GM19043 (cell line): Measurements from ENCODE around the gene CCNT2.
"Not testable (repeated sequence)": the region's sequence is repeated elsewhere in the genome, so short reads cannot be mapped to it uniquely, and the experiment has no call there.

Experiments
- ATAC-seq: cut with Tn5 transposase; IDR thresholded peaks from one replicate; pipeline ENCODE4 v1.9.1; 2021; ENCODE audit warnings: low read depth; ENCODE audit not compliant: unreplicated experiment

The CCNT2 gene

DNA sequence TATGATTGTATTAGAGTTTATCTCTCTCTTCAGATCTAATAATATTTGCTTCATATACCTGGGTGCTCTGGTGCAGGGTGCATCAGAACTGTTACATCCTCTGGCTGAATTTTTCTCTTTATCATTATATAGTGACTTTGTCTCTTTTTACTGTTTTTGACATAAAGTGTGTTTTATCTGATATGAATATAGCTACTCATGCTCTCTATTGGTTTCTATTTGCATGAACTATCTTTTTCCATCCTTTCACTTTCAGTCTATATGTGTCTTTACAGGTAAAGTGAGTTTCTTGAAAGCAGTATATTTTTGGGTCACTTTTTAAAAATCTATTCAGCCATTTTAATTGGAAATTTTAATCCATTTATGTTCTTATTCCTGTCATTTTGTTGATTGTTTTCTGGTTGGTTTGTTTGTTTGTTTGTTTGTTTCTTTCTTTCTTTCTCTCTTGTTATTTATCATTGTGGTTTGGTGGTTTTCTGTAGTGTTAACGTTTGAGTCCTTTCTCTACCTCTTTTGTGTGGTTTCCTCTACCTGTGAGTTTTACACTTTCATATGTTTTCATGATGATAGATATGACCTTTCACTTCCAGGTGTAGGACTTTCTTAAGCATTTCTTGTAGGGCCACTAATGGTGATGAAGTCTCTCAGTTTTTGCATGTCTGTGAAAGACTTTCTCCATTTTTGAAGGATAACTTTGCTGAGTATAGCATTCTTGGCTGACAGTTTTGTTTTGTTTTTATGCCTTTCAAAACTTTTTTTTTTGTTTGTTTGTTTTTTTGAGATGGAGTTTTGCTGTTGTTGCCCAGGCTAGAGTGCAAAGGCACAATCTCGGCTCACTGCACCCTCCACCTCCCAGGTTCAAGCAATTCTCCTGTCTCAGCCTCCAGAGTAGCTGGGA, 54.9 kb downstream of the CCNT2 start:
- peak; percentile 59 for ATAC-seq

DNA sequence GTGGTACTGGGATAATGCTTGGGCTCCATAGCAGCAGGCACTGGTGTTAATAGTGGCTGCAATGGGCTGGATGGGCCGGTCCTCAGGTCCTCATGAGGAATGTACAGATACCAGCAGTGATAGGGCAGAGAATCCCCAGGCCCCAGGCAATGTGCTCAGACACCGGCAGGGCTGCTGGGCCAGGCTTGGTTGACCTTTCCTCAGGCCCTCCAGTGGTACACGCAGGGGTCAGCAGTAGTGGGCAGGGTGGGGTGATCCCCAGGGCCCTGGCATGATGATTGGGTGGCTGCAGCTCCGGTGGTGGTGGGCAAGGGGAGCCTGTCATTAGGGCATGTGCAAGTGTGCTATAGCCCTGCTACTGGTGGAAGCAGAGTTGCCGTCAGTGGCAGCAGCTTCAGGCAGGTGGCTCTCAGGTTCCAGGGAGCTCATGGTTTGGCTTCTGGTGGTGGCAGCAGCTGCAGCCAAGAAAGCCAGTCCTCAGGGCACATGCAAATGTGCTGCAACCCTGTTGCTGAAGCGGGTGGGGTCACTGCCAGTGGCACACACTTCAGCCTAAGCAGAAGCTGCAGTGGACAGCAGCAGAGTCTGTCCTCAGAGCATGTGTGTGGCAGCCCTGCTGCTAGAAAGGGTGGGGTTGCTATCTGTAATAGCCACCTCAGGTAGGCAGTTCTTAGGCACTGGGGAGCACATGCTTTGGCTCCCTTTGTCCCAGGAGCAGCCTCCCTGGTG, 56.8 kb downstream of the CCNT2 start:
- no peak for ATAC-seq

DNA sequence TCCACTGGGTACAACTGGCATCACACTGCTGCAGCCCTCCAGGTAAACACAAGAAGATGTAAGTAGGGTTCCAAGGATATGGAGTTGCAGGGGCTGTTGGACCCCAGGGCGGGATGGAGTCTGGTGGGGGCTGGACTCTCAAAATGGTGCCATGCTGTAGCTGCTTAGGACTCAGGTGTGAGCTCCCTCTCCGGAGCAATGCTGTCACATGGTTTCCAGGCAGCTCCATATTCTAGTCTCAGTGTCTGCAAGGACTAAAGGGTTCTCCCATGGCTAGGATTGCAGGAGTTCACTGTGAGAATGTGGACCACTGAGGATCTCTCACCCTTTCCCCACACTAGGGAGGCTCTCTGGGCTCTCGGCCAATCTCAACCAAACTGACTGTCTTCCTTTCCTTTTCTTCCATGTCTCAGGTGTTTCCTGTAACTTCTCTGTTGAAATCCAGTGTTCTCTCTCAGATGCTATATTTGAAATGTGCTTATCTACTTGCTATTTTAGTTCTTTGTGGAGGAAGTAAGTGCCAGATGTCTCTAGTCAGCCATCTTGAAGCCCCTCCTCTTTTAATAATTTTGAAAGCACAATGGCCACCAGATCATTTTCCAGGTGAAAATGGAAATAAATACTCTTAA, 57.6 kb downstream of the CCNT2 start:
- no peak for ATAC-seq

DNA sequence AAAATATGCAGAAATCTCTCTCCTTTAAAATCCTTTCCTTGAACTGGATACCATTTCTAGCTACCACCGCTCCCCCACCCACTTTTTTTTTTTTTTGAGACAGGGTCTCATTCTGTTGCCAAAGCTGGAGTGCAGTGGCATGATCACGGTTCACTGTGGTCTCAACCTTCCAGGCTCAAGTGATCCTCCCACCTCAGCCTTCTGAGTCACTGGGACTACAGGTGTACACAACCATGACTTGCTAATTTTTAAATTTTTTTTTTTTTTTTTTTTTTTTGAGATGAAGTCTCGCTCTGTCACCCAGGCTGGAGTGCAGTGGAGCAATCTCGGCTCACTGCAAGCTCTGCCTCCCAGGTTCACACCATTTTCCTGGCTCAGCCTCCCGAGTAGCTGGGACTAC, 58.5 kb downstream of the CCNT2 start:
- not testable (repeated sequence) for ATAC-seq

DNA sequence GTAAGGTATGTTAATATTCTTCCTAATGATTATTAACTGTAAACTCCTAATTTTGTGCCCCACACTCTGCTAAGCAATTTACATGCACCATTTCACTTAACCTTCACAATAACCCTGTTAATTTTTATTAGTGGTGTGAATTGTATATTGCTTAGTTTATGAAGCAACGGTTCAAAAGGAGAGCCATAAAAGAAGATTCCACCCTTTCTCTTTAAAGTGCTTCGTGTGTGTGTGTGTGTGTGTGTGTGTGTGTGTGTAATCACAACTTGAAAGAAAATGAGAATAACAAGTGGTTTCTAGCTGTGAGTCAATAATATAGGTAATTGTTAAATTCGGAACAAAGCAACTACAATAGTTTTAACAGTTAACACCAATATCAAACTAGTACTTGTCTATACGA, 60.6 kb downstream of the CCNT2 start:
- ATAC-seq = no peak

DNA sequence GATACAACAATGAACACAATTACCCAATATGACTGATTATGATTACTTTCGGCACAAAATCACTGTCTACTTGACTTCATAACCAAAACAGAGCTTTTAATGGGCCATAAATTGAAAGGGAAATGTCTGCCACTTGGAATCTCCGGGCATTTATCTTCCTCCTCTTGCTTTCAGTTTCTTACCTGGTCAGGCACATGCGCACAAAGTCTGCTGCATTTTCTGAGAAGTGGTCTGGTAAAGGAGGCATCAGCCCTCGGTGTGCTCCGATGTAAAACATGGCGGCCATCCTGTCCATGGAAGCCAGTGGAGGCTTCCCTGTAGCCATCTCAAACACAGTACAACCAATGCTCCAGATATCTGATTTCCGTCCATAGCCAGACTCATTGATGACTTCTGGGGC, 62.0 kb downstream of the CCNT2 start:
- ATAC-seq = no peak

DNA sequence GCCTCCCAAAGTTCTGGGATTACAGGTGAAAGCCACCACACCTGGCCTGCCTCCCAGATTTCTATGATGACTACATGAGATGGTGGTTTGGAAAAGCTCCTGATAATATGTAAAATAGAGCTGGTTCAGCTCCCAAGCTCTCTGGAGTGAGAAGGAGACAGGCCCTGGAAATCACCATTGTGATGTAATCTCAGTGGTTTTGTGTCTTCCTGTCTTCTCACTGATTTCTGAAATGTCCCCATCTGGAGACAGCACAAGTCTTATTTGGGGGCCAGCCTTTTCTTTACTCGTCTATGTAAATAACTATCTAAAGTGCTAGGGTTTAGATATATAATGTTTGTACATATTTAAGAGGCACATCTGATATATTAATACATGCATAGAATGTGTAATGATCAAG, 64.0 kb downstream of the CCNT2 start:
- no peak for ATAC-seq

DNA sequence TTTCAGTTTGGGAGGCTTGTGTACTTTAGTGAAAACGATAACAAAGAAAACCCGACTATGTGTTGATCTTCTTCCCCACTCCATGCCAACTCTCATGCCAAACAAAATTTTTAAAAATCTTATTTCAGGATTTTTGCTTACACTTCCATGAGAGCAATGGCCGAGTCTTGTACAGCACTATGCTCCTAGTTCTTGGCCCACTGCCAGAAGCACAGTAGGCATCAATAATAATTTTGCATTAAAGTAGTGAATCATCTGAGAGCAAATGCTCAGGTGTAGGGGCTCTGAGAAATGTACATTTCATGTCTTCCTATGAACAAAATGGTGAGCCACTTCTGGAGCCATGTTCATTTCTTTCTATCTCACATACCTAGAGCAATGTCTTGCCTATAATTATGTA, 66.4 kb downstream of the CCNT2 start:
- no peak for ATAC-seq

- no peak for ATAC-seq
Measured at GRCh38 chr2:134988994-134989605, 70.5 kb downstream of the CCNT2 start.

DNA sequence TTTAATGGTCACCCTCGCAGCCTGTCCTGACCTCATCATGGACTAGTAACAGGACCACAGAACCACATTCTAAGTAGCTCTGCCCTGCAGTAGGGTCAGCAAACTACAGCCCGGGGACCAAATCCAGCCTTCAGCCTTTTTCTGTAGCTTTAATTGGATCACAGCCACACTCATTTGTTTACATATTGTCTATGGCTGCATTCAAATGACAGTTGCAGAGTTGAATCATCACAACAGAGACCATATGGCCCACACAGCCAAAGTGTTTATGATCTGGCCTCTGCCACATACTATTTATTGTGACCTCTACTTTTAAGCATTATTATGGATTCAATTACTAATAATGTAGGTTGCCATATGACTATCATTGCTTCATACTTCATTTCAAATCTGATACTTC, 80.9 kb downstream of the CCNT2 start:
- ATAC-seq = no peak

- no peak for ATAC-seq
Measured at GRCh38 chr2:135002836-135003235, 84.2 kb downstream of the CCNT2 start.

- peak; percentile 92 for ATAC-seq
Measured at GRCh38 chr2:135004005-135004746, 85.6 kb downstream of the CCNT2 start.

- ATAC-seq = no peak
Measured at GRCh38 chr2:135005753-135006152, 87.1 kb downstream of the CCNT2 start.
